HFF-Myc (cell line): Measurements from ENCODE around the gene MYO19.

ENCODE experiments used
- DNase-seq: peaks from one replicate; pipeline ENCODE4 v3.0.0-alpha.2; 2011; ENCODE audit warnings: low read depth; ENCODE audit errors: extremely low read depth
- H3K4me3 ChIP-seq: replicated peaks from 2 replicates; pipeline ENCODE4 v1.5.1; 2011; ENCODE audit warnings: low read depth, mild to moderate bottlenecking, control low read depth, low read length
- TF ChIP-seq, protein P1 (sequence below): IDR thresholded peaks from 2 replicates; pipeline ENCODE4 v1.5.1; 2012; ENCODE audit warnings: mild to moderate bottlenecking, low read depth, low read length, control low read depth; ENCODE audit errors: missing control alignments

Gene MYO19

DNA sequence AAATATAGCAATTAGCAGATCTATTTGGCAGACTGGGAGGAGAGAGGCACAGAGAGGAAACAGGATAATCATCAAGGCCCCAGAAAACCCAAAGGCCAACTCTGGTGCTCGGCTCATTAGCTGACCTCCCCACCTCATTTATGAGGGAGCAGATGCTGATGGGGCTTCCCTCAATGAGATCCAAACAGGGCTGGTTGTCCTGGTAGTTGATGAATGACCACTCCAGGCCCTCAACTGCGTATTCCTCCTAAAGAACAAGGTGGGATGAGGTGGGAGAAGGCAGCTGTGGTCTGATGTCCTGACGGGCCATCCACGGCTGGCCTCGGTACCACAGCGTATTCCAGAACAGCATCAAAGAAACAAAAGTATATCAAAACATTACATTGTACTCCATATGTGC, 27.4 kb downstream of the MYO19 start:
- TF ChIP-seq, protein P1, sequence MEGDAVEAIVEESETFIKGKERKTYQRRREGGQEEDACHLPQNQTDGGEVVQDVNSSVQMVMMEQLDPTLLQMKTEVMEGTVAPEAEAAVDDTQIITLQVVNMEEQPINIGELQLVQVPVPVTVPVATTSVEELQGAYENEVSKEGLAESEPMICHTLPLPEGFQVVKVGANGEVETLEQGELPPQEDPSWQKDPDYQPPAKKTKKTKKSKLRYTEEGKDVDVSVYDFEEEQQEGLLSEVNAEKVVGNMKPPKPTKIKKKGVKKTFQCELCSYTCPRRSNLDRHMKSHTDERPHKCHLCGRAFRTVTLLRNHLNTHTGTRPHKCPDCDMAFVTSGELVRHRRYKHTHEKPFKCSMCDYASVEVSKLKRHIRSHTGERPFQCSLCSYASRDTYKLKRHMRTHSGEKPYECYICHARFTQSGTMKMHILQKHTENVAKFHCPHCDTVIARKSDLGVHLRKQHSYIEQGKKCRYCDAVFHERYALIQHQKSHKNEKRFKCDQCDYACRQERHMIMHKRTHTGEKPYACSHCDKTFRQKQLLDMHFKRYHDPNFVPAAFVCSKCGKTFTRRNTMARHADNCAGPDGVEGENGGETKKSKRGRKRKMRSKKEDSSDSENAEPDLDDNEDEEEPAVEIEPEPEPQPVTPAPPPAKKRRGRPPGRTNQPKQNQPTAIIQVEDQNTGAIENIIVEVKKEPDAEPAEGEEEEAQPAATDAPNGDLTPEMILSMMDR = no peak
- DNase-seq = no peak
- no peak overlapping the region for H3K4me3 ChIP-seq

DNA sequence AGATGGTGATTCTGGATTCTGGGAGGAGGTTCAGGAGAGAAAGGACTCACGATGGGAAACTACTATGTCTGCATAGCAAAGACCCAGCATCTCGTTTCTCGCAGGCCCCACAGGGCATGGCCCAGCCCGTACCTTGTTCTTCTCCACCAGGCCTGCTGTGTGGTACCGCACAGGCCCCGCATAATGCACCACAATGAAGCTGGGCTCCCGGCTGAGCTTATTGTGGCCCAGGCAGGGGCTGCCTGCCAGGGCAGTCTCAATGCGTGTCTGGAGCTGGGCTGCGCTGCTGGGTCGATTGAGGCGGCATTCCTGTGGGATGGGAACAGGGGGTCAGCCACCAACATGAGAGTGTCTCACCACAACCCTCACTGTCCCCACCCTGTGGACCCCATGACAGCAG, 27.8 kb downstream of the MYO19 start:
- TF ChIP-seq, protein P1 = no peak
- no peak overlapping the region for H3K4me3 ChIP-seq
- no peak for DNase-seq

DNA sequence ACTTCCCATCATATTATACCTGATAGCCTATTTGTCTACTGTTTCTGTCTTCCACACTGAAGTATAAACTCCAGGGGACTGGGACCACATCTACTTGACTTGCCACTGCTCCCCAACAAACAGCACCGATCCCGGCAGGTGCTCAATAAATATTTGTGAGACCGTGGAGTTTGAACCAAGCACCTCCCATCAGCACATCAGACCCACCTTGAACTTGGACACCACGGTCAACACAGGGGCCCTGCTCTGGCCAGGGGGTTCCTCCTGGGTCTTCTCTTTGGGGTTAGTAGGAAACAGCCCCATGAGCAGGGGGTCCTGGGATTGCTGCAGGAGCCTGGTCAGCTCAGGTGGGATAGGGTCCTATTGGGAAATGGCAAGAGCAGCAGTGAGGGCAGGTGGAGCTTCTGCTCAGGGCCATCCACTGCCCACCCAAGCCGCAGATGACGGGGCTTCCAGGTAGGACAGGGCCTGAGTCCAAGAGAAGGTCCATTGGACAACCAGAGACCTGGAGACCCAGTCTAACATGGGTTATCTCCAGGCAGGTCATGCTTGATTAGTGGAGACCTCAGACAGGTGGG, 28.3 kb downstream of the MYO19 start:
- TF ChIP-seq, protein P1 = no peak
- H3K4me3 ChIP-seq = no peak overlapping the region
- DNase-seq = no peak

DNA sequence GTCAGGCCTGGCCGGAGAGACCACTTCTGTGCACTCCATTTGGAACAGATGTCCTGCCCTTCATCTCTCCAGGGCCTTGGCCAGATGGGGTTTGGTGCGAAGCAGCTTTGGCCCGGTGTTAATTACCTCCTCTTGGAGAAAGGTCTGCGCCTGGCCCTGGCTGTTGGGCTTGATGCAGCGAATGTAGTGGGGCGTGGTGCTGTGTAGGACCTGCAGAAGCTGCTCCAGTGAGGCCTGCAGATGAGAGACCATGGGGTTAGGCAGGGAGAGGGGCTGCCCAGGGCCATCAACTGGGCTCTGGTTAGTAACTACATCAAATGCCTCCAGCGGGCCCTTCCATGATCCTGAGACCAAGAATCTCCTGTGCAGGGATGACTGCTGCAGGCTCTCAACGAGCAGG, 29.5 kb downstream of the MYO19 start:
- no peak for DNase-seq
- TF ChIP-seq, protein P1 = no peak
- no peak overlapping the region for H3K4me3 ChIP-seq

DNA sequence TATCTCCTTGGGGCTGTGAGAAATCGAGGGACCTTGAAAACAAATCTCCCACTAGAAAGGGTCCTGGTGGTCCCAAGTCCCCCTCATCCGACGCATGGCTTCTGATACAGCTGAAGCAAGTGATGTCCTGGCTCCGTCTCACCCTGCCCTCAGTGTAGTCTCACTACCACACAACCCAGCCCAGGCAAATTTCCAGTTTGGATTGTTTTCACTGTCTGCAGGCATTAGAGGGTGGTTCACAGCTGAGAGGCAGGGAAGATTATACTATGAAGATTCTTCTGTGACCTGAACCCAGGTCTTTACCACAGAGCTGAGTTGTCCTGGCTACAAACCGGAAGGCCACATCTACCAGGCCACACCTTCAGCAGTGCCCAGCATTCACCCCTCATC, 30.5 kb downstream of the MYO19 start:
- TF ChIP-seq, protein P1 = no peak
- H3K4me3 ChIP-seq = no peak overlapping the region
- no peak for DNase-seq

DNA sequence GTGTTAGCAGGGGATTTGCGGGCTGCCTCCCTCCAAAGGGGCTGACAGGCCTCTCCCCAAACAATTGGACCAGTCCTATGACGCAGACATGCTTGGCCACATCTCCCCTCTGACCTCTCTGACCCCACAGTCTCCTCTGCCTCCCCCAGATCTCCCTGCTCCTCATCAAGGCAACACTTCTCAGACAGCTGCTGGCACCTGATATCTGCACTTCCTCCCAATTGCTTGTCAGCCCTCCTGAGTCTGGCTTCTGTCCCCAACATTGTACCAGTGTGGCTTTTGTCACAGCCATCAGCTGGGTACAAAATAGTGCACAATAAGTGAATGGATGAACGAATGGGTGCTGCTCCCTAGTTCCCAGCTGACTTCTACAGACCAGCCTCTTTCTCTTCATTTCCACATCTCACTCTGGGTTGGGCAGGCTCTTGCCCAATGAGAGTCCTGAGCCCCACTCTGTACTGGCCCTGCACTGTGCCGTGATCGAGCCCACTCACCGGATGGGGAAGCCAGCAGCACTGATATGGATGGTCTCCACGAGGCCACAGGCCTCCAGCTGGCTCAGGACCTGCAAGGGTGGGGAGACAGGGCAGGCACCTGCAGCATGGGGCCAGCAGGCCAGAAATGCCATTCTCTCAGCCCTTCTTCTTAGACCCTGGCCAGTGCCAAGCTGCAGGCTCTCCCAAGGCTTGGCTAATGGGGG, 31.1 kb downstream of the MYO19 start:
- no peak for DNase-seq
- TF ChIP-seq, protein P1 = no peak
- H3K4me3 ChIP-seq = no peak overlapping the region
